HL-60/S4 treated with phorbol 12-myristate 13-acetate at 8.2 ng/mL for 4 days and 3 days (cell line): ENCODE data around the gene PLEKHD1.
"Not testable (repeated sequence)": the region's sequence is repeated elsewhere in the genome, so short reads cannot be mapped to it uniquely, and the experiment has no call there.

Experiments
- in situ Hi-C: fragments of 300-500 bp; cut with MboI; formaldehyde crosslinking; loops from 2 replicates; pipeline ENCODE4 v1.15.0; 2022; ENCODE audit warnings: low sequenced_read_pairs

PLEKHD1 gene

GRCh38 chr14:69481815-69482568 lies 2.5 kb upstream of the PLEKHD1 start:
- in situ Hi-C loops = no loop called here

- in situ Hi-C loops = no loop called here
Observed at GRCh38 chr14:69483765-69484443, 624 bp upstream of the PLEKHD1 start.

- in situ Hi-C loops = no loop called here
Observed at GRCh38 chr14:69485315-69485660, 760 bp downstream of the PLEKHD1 start.

- in situ Hi-C loops = no loop called here
Observed at GRCh38 chr14:69485701-69486100, 1.2 kb downstream of the PLEKHD1 start.

- in situ Hi-C loops = no loop called here
Observed at GRCh38 chr14:69487226-69487625, 2.7 kb downstream of the PLEKHD1 start.

GRCh38 chr14:69487771-69488170 lies 3.2 kb downstream of the PLEKHD1 start:
- in situ Hi-C loops = no loop called here

GRCh38 chr14:69489495-69489894 lies 5.0 kb downstream of the PLEKHD1 start:
- in situ Hi-C loops = no loop called here

GRCh38 chr14:69490219-69490918 lies 5.8 kb downstream of the PLEKHD1 start:
- in situ Hi-C loops = no loop called here

- in situ Hi-C loops = no loop called here
Observed at GRCh38 chr14:69491193-69491592, 6.7 kb downstream of the PLEKHD1 start.

GRCh38 chr14:69493038-69493437 lies 8.5 kb downstream of the PLEKHD1 start:
- in situ Hi-C loops = no loop called here

- in situ Hi-C loops = no loop called here
Observed at GRCh38 chr14:69493791-69494190, 9.3 kb downstream of the PLEKHD1 start.

- in situ Hi-C loops = no loop called here
Observed at GRCh38 chr14:69495341-69495921, 10.9 kb downstream of the PLEKHD1 start.

GRCh38 chr14:69497866-69498265 lies 13.3 kb downstream of the PLEKHD1 start:
- in situ Hi-C loops = not testable (repeated sequence)

- in situ Hi-C loops = not testable (repeated sequence)
Observed at GRCh38 chr14:69498286-69498685, 13.8 kb downstream of the PLEKHD1 start.

GRCh38 chr14:69499436-69499835 lies 14.9 kb downstream of the PLEKHD1 start:
- in situ Hi-C loops = no loop called here

GRCh38 chr14:69500096-69500495 lies 15.6 kb downstream of the PLEKHD1 start:
- in situ Hi-C loops = no loop called here

GRCh38 chr14:69500736-69501135 lies 16.2 kb downstream of the PLEKHD1 start:
- in situ Hi-C loops = no loop called here

- in situ Hi-C loops = no loop called here
Observed at GRCh38 chr14:69501423-69501838, 16.9 kb downstream of the PLEKHD1 start.

GRCh38 chr14:69504775-69505174 lies 20.2 kb downstream of the PLEKHD1 start:
- in situ Hi-C loops = no loop called here

GRCh38 chr14:69505338-69506240 lies 21.1 kb downstream of the PLEKHD1 start:
- in situ Hi-C loops = no loop called here

GRCh38 chr14:69506241-69506595 lies 21.7 kb downstream of the PLEKHD1 start:
- in situ Hi-C loops = no loop called here
